Ishikawa (cell line): Measurements from ENCODE around the gene ZNF619.

Experiments used
- CEBPB ChIP-seq: IDR thresholded peaks from 2 replicates; pipeline ENCODE4 v1.6.1; 2012
- CREB1 ChIP-seq: IDR thresholded peaks from 2 replicates; pipeline ENCODE4 v1.6.1; 2012; ENCODE audit warnings: low read depth
- EGR1 ChIP-seq: IDR thresholded peaks from 2 replicates; pipeline ENCODE4 v1.6.1; 2012
- EP300 ChIP-seq: IDR thresholded peaks from 2 replicates; pipeline ENCODE4 v1.6.1; 2012; ENCODE audit warnings: borderline replicate concordance
- FOXM1 ChIP-seq: IDR thresholded peaks from 2 replicates; pipeline ENCODE4 v1.6.1; 2012; ENCODE audit warnings: low read depth, borderline replicate concordance
- RAD21 ChIP-seq: IDR thresholded peaks from 2 replicates; pipeline ENCODE4 v1.6.1; 2012; ENCODE audit warnings: low read depth
- TAF1 ChIP-seq: IDR thresholded peaks from 2 replicates; pipeline ENCODE4 v1.6.1; 2012; ENCODE audit warnings: low read depth, mild to moderate bottlenecking
- TEAD4 ChIP-seq: IDR thresholded peaks from 2 replicates; pipeline ENCODE4 v1.6.1; 2012
- USF1 ChIP-seq: IDR thresholded peaks from 2 replicates; pipeline ENCODE4 v1.6.1; 2012
- TF ChIP-seq, protein P1 (sequence below): IDR thresholded peaks from 2 replicates; pipeline ENCODE4 v1.6.1; 2012; ENCODE audit warnings: low read depth, mild to moderate bottlenecking
- TF ChIP-seq, protein P2 (sequence below): IDR thresholded peaks from 2 replicates; pipeline ENCODE4 v1.6.1; 2012

GRCh38 chr3:40477666-40478065, 744 bp downstream of the ZNF619 start:
- TF ChIP-seq EP300 (no peak), RAD21 (no peak), CREB1 (no peak), USF1 (no peak), TEAD4 (no peak), FOXM1 (no peak), TAF1 (no peak; the same call in 1 of the 2 replicates), EGR1 (no peak), CEBPB (no peak)
- TF ChIP-seq, protein P1, sequence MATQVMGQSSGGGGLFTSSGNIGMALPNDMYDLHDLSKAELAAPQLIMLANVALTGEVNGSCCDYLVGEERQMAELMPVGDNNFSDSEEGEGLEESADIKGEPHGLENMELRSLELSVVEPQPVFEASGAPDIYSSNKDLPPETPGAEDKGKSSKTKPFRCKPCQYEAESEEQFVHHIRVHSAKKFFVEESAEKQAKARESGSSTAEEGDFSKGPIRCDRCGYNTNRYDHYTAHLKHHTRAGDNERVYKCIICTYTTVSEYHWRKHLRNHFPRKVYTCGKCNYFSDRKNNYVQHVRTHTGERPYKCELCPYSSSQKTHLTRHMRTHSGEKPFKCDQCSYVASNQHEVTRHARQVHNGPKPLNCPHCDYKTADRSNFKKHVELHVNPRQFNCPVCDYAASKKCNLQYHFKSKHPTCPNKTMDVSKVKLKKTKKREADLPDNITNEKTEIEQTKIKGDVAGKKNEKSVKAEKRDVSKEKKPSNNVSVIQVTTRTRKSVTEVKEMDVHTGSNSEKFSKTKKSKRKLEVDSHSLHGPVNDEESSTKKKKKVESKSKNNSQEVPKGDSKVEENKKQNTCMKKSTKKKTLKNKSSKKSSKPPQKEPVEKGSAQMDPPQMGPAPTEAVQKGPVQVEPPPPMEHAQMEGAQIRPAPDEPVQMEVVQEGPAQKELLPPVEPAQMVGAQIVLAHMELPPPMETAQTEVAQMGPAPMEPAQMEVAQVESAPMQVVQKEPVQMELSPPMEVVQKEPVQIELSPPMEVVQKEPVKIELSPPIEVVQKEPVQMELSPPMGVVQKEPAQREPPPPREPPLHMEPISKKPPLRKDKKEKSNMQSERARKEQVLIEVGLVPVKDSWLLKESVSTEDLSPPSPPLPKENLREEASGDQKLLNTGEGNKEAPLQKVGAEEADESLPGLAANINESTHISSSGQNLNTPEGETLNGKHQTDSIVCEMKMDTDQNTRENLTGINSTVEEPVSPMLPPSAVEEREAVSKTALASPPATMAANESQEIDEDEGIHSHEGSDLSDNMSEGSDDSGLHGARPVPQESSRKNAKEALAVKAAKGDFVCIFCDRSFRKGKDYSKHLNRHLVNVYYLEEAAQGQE = no peak
- TF ChIP-seq, protein P2, sequence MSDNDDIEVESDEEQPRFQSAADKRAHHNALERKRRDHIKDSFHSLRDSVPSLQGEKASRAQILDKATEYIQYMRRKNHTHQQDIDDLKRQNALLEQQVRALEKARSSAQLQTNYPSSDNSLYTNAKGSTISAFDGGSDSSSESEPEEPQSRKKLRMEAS = no peak
